ENCODE data around the gene RANBP17. TPM values are rescaled to one million over a fixed set of nuclear protein-coding genes. Genes with fewer than 3 reads are reported as not detected.

Gene RANBP17
- total RNA-seq, 1 experiment from 2014 or later = 14.5 TPM

- no peak overlapping the region for H3K4me3 ChIP-seq
- H3K27ac ChIP-seq = no peak overlapping the region
- no peak for DNase-seq
- no peaks in the 10 kb centered on the region for H3F3A ChIP-seq (ENCODE audit: insufficient read depth, low read depth)
- no peaks in the 10 kb centered on the region for H4K20me1 ChIP-seq (ENCODE audit: insufficient read depth)
- no peaks in the 10 kb centered on the region for H3K9me2 ChIP-seq (ENCODE audit: insufficient read depth)
- no peak for TF ChIP-seq EZH2 (IDR thresholded peaks at IDR 0.05; ENCODE audit: low read depth)
- TF ChIP-seq, protein P1, sequence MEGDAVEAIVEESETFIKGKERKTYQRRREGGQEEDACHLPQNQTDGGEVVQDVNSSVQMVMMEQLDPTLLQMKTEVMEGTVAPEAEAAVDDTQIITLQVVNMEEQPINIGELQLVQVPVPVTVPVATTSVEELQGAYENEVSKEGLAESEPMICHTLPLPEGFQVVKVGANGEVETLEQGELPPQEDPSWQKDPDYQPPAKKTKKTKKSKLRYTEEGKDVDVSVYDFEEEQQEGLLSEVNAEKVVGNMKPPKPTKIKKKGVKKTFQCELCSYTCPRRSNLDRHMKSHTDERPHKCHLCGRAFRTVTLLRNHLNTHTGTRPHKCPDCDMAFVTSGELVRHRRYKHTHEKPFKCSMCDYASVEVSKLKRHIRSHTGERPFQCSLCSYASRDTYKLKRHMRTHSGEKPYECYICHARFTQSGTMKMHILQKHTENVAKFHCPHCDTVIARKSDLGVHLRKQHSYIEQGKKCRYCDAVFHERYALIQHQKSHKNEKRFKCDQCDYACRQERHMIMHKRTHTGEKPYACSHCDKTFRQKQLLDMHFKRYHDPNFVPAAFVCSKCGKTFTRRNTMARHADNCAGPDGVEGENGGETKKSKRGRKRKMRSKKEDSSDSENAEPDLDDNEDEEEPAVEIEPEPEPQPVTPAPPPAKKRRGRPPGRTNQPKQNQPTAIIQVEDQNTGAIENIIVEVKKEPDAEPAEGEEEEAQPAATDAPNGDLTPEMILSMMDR (conservative IDR thresholded peaks at IDR 0.05) = no peak
- H3K27me3 ChIP-seq (ENCODE audit: insufficient read depth, low read depth) = no peaks in the 10 kb centered on the region
- H3K36me3 ChIP-seq (ENCODE audit: low read depth) = no peaks in the 10 kb centered on the region
- intact Hi-C loops (cut with micrococcal nuclease; ENCODE audit: unreplicated experiment) = no loop called here
- BruUV-seq (replicated peaks) = no TSS peak
- POLR2A ChIA-PET (ENCODE audit: unreplicated experiment) = no interaction called here
- H2AFZ ChIP-seq = no peak overlapping the region
- H3K4me1 ChIP-seq (replicated peaks; ENCODE audit: insufficient read depth) = no peaks in the 10 kb centered on the region
- CTCF ChIA-PET = no interaction called here
- H3K4me2 ChIP-seq = no peak overlapping the region
- peaks cover 36% of the 10 kb centered on the region for H3K79me2 ChIP-seq (ENCODE audit: low read depth)
- H3K9me3 ChIP-seq (ENCODE audit: insufficient read depth, low read depth) = peaks cover 13% of the 10 kb centered on the region; the same call in 1 of the 2 replicates
Measured at GRCh38 chr5:170875811-170876210, 14.0 kb downstream of the RANBP17 start.

- no peaks in the 10 kb centered on the region; the same call in 1 of the 2 replicates for H3K36me3 ChIP-seq (ENCODE audit: low read depth)
- CTCF ChIA-PET = no interaction called here
- 0 out of 2 replicates have a peak, but pooled peaks cover 9% of the 10 kb centered on the region for H3K79me2 ChIP-seq (ENCODE audit: low read depth)
- no peak overlapping the region for H3K4me3 ChIP-seq
- BruUV-seq (replicated peaks) = no TSS peak
- H3K27me3 ChIP-seq (ENCODE audit: insufficient read depth, low read depth) = no peaks in the 10 kb centered on the region
- POLR2A ChIA-PET (ENCODE audit: unreplicated experiment) = no interaction called here
- H3K9me3 ChIP-seq (ENCODE audit: insufficient read depth, low read depth) = no peaks in the 10 kb centered on the region
- no peaks in the 10 kb centered on the region for H3K4me1 ChIP-seq (replicated peaks; ENCODE audit: insufficient read depth)
- no peaks in the 10 kb centered on the region for H3F3A ChIP-seq (ENCODE audit: insufficient read depth, low read depth)
- H3K4me2 ChIP-seq = no peak overlapping the region
- DNase-seq = no peak
- intact Hi-C loops (cut with micrococcal nuclease; ENCODE audit: unreplicated experiment) = no loop called here
- H3K9me2 ChIP-seq (ENCODE audit: insufficient read depth) = no peaks in the 10 kb centered on the region
- TF ChIP-seq EZH2 (IDR thresholded peaks at IDR 0.05; ENCODE audit: low read depth) = no peak
- TF ChIP-seq, protein P1 (conservative IDR thresholded peaks at IDR 0.05) = no peak
- no peak overlapping the region for H2AFZ ChIP-seq
- no peaks in the 10 kb centered on the region for H4K20me1 ChIP-seq (ENCODE audit: insufficient read depth)
- H3K27ac ChIP-seq = no peak overlapping the region
Measured at GRCh38 chr5:170880084-170880483, 18.3 kb downstream of the RANBP17 start.

- no peaks in the 10 kb centered on the region for H3F3A ChIP-seq (ENCODE audit: insufficient read depth, low read depth)
- H3K4me2 ChIP-seq = no peak overlapping the region
- no peaks in the 10 kb centered on the region for H3K27me3 ChIP-seq (ENCODE audit: insufficient read depth, low read depth)
- CTCF ChIA-PET = no interaction called here
- no peaks in the 10 kb centered on the region for H3K79me2 ChIP-seq (ENCODE audit: low read depth)
- no peaks in the 10 kb centered on the region for H3K4me1 ChIP-seq (replicated peaks; ENCODE audit: insufficient read depth)
- TF ChIP-seq EZH2 (IDR thresholded peaks at IDR 0.05; ENCODE audit: low read depth) = no peak
- TF ChIP-seq, protein P1 (conservative IDR thresholded peaks at IDR 0.05) = no peak
- H3K9me3 ChIP-seq (ENCODE audit: insufficient read depth, low read depth) = no peaks in the 10 kb centered on the region
- no peaks in the 10 kb centered on the region for H3K9me2 ChIP-seq (ENCODE audit: insufficient read depth)
- H2AFZ ChIP-seq = no peak overlapping the region
- no TSS peak for BruUV-seq (replicated peaks)
- no peak for DNase-seq
- no peak overlapping the region for H3K4me3 ChIP-seq
- H4K20me1 ChIP-seq (ENCODE audit: insufficient read depth) = no peaks in the 10 kb centered on the region
- no peak overlapping the region for H3K27ac ChIP-seq
- intact Hi-C loops (cut with micrococcal nuclease; ENCODE audit: unreplicated experiment) = no loop called here
- no peaks in the 10 kb centered on the region; the same call in 1 of the 2 replicates for H3K36me3 ChIP-seq (ENCODE audit: low read depth)
- POLR2A ChIA-PET (ENCODE audit: unreplicated experiment) = no interaction called here
Measured at GRCh38 chr5:170882345-170882744, 20.5 kb downstream of the RANBP17 start.

Measured in PC-9 (cell line).